ENCODE measurements around the gene ZDHHC7.

DNA sequence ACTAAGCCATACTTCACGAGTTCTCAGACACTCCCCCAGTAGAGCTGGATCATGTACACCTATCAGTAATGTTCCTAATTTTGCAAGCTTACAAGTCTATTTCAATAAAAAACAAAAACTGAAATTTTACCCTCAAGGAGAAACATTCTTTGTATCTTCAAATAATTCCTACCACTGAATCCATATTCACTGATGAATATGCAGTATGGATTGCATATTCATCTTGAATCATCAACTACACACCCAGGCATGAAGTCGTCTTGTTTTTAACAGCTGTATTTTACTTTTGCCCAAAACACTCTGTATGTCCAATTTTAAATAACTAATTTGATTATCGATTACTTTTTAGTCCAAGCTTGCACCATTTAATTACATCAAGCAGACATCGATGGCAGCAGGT, 31.8 kb downstream of the ZDHHC7 start:
- TF ChIP-seq CTCF (IDR thresholded peaks at IDR 0.05; ENCODE audit: low read depth, low read length, poor library complexity, severe bottlenecking): no peak
- TF ChIP-seq EZH2phosphoT487 (IDR thresholded peaks at IDR 0.05; ENCODE audit: borderline replicate concordance, low read length): no peak

Measured in DOHH2 (cell line).